CD14-positive monocyte (primary cell): ENCODE results near the gene RANBP1. TPM values are rescaled to one million over a fixed set of nuclear protein-coding genes. Genes with fewer than 3 reads are reported as not detected.
A peak's percentile ranks its signal among the peaks of the same experiment; 100 is the strongest.

Experiments used
- DNase-seq, 3 donors: peaks; one replicate each; pipeline ENCODE4 v3.0.0-alpha.2; 2011 to 2022
- H2AFZ ChIP-seq: 2 replicates; pipeline ENCODE4 v1.6.0; 2012; ENCODE audit warnings: mild to moderate bottlenecking, low read depth, low read length, inconsistent platforms; ENCODE audit not compliant: insufficient read depth, poor library complexity, severe bottlenecking
- H3K27ac ChIP-seq, 2 donors: 1 replicate in 1 of 2; 2 replicates in 1 of 2; pipeline ENCODE4 v1.5.1; 2012 to 2013; ENCODE audit warnings: low read length in 2 of 2, control low read depth in 1 of 2, inconsistent platforms in 1 of 2, low read depth in 1 of 2, mild to moderate bottlenecking in 1 of 2
- H3K27me3 ChIP-seq, 2 donors: one replicate each; pipeline versions ENCODE4 v1.6.0 to v1.6.1; 2011 to 2013; ENCODE audit warnings: low read length in 2 of 2; ENCODE audit not compliant: control insufficient read depth in 2 of 2, insufficient read depth in 2 of 2
- H3K36me3 ChIP-seq, 2 donors: replicated peaks in 1 of 2; 1 replicate in 1 of 2; 2 replicates in 1 of 2; pipeline versions ENCODE4 v1.5.1 to v1.6.1; 2012 to 2013; ENCODE audit warnings: low read length in 2 of 2, control low read depth in 1 of 2, inconsistent platforms in 1 of 2, mild to moderate bottlenecking in 1 of 2; ENCODE audit not compliant: insufficient read depth in 2 of 2, control insufficient read depth in 1 of 2
- H3K4me1 ChIP-seq, 2 donors: 1 replicate in 1 of 2; 2 replicates in 1 of 2; pipeline versions ENCODE4 v1.5.1 to v1.6.1; 2012 to 2013; ENCODE audit warnings: low read length in 2 of 2, control low read depth in 1 of 2, inconsistent platforms in 1 of 2, mild to moderate bottlenecking in 1 of 2, moderate library complexity in 1 of 2; ENCODE audit not compliant: insufficient read depth in 2 of 2, control insufficient read depth in 1 of 2
- H3K4me2 ChIP-seq: replicated peaks from 2 replicates; pipeline ENCODE3; 2012; ENCODE audit warnings: low read length, moderate library complexity, mild to moderate bottlenecking; ENCODE audit not compliant: poor library complexity, severe bottlenecking; ENCODE audit errors: extremely low read depth
- H3K4me3 ChIP-seq, 3 experiments: fragments of 200-600 bp in 1 of 3; sonication (generic) in 1 of 3; replicated peaks in 1 of 3; 1 replicate in 2 of 3; 2 replicates in 1 of 3; pipeline ENCODE4 v1.5.1; 2011 to 2013; ENCODE audit warnings: low read length in 3 of 3, mild to moderate bottlenecking in 3 of 3, control low read depth in 2 of 3, low read depth in 2 of 3, inconsistent platforms in 1 of 3, moderate library complexity in 1 of 3
- H3K79me2 ChIP-seq: 2 replicates; pipeline ENCODE4 v1.6.0; 2012; ENCODE audit warnings: mild to moderate bottlenecking, control low read depth, inconsistent platforms, low read length, moderate library complexity; ENCODE audit not compliant: insufficient read depth
- H3K9ac ChIP-seq: 2 replicates; pipeline ENCODE4 v1.6.0; 2017; ENCODE audit warnings: low read length, mild to moderate bottlenecking; ENCODE audit not compliant: insufficient read depth, poor library complexity, severe bottlenecking
- H3K9me3 ChIP-seq, 2 donors: replicated peaks in 1 of 2; 1 replicate in 1 of 2; 2 replicates in 1 of 2; pipeline versions ENCODE4 v1.5.1 to v1.6.1; 2012 to 2013; ENCODE audit warnings: low read length in 2 of 2, control low read depth in 1 of 2; ENCODE audit not compliant: control insufficient read depth in 1 of 2, insufficient read depth in 1 of 2
- H4K20me1 ChIP-seq: 2 replicates; pipeline ENCODE4 v1.6.0; 2012; ENCODE audit warnings: mild to moderate bottlenecking, low read length, control low read depth, moderate library complexity; ENCODE audit not compliant: insufficient read depth
- H3K27ac Mint-ChIP-seq, 7 donors: one replicate each; pipeline ENCODE4 v1.8.0; 2020; ENCODE audit warnings: mild to moderate bottlenecking in 7 of 7, mixed read lengths in 7 of 7, moderate library complexity in 6 of 7, inconsistent platforms in 2 of 7
- H3K27me3 Mint-ChIP-seq, 3 donors: one replicate each; pipeline ENCODE4 v1.8.0; 2021 to 2022; ENCODE audit warnings: low read depth in 3 of 3, mild to moderate bottlenecking in 3 of 3, mixed read lengths in 3 of 3, moderate library complexity in 3 of 3, inconsistent platforms in 1 of 3
- H3K36me3 Mint-ChIP-seq, 2 donors: one replicate each; pipeline ENCODE4 v1.8.0; 2020; ENCODE audit warnings: mixed read lengths in 2 of 2, inconsistent platforms in 1 of 2, mild to moderate bottlenecking in 1 of 2
- H3K4me1 Mint-ChIP-seq: one replicate; pipeline ENCODE4 v1.8.0; 2020; ENCODE audit warnings: mild to moderate bottlenecking, mixed read lengths
- H3K4me3 Mint-ChIP-seq, 2 donors: one replicate each; pipeline ENCODE4 v1.8.0; 2020; ENCODE audit warnings: mild to moderate bottlenecking in 2 of 2, mixed read lengths in 2 of 2, moderate library complexity in 1 of 2
- H3K9me3 Mint-ChIP-seq, 7 donors: one replicate each; pipeline ENCODE4 v1.8.0; 2020 to 2022; ENCODE audit warnings: mixed read lengths in 7 of 7, mild to moderate bottlenecking in 6 of 7, moderate library complexity in 6 of 7, inconsistent platforms in 2 of 7
- CTCF ChIP-seq: fragments of 200-600 bp; IDR thresholded peaks from one replicate; pipeline ENCODE4 v1.8.0; 2022; ENCODE audit warnings: antibody characterized with exemption, mild to moderate bottlenecking
- WGBS: methylation state at CpG from one replicate; pipeline ENCODE4 v1.1.5; 2013; ENCODE audit warnings: missing lambda C conversion rate; ENCODE audit not compliant: insufficient coverage; 5-methylcytosine and 5-hydroxymethylcytosine counted together
- intact Hi-C, 2 donors: fragments of 100-400 bp; cut with micrococcal nuclease; formaldehyde crosslinking; loops; one replicate each; pipeline versions ENCODE4 v1.15.0 to v1.15.1; 2023
- polyA plus RNA-seq, 3 donors: library from polyadenylated mRNA; depleted of rRNA in 1 of 3; unstranded in 2 of 3; stranded (reverse) in 1 of 3; fragments of 300-500 nt in 2 of 3; fragments of >200 nt in 1 of 3; fragmentation: Illumina TruSeq in 2 of 3; gene quantifications; 1 replicate in 2 of 3; 2 replicates in 1 of 3; pipeline ENCODE4 v1.2.3, GENCODE V29; 2012 to 2021

Gene RANBP1
- polyA plus RNA-seq, 3 donors: 45.0 to 52.3 (median 47.4) TPM

DNA sequence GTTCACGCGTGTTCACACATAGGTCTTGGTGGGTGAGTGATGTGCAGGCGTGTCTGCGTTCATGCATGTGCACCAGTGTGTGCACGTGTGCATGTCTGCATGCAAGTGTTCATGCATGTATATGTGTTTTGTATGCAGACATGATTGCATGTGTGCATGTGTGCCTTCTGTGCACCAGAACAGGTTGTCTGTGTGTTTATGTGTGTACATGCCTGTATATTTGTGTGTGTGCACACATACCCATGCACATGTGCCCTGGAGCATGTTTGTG lies 20.6 kb downstream of the RANBP1 start:
- no peak overlapping the region for H3K27ac ChIP-seq
- no peak overlapping the region for H3K9ac ChIP-seq
- Mint-ChIP-seq H3K27me3 (peaks cover 0 to 2% (median 0%) of the 10 kb centered on the region in 3 donors), H3K36me3 (peaks cover 9 to 12% of the 10 kb centered on the region in 2 donors), H3K27ac (no peak overlapping the region), H3K9me3 (no peaks in the 10 kb centered on the region), H3K4me3 (no peak overlapping the region), H3K4me1 (peaks cover 24% of the 10 kb centered on the region)
- H3K9me3 ChIP-seq: no peaks in the 10 kb centered on the region
- TF ChIP-seq CTCF: no peak
- H2AFZ ChIP-seq: no peak overlapping the region
- H3K4me2 ChIP-seq: no peak overlapping the region
- H3K79me2 ChIP-seq: peaks cover 29% of the 10 kb centered on the region
- H3K36me3 ChIP-seq: peaks cover 7 to 9% of the 10 kb centered on the region in 2 donors
- no peaks in the 10 kb centered on the region for H3K27me3 ChIP-seq
- peaks cover 74% of the 10 kb centered on the region for H4K20me1 ChIP-seq
- WGBS: 100% methylated on average over 5 of the region's 5 CpGs
- peaks cover 11 to 19% of the 10 kb centered on the region in 2 donors for H3K4me1 ChIP-seq
- DNase-seq: no peak
- intact Hi-C loops: no loop called here
- no peak overlapping the region for H3K4me3 ChIP-seq

DNA sequence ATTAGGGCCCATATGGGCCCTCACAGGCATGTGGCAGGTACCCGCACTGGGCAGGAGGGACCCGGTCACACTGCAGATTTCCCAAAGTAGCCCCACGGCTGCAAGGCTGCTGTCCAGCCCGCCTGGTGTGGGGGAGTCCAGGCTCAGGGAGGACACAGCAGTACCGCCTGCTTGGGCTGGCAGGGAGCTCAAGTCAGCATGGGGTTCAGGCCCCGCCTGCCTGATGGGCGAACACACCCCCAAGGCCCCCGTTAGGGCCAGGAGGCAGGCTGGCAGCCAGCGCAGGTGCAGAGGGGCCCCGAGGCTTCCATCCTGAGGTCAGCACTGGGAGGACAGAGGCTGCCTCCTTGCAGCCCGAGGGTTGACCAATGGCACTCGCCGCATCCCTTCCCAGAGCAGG lies 21.2 kb downstream of the RANBP1 start:
- peaks cover 7 to 9% of the 10 kb centered on the region in 2 donors for H3K36me3 ChIP-seq
- Mint-ChIP-seq H3K36me3 (peaks cover 9 to 12% of the 10 kb centered on the region in 2 donors), H3K9me3 (no peaks in the 10 kb centered on the region), H3K4me1 (peaks cover 24% of the 10 kb centered on the region), H3K27me3 (peaks cover 0 to 2% (median 0%) of the 10 kb centered on the region in 3 donors), H3K27ac (no peak overlapping the region), H3K4me3 (no peak overlapping the region)
- H3K27me3 ChIP-seq: no peaks in the 10 kb centered on the region
- no peak overlapping the region for H2AFZ ChIP-seq
- intact Hi-C loops: no loop called here
- no peak overlapping the region for H3K4me2 ChIP-seq
- peaks cover 74% of the 10 kb centered on the region for H4K20me1 ChIP-seq
- H3K4me1 ChIP-seq: peaks cover 10 to 17% of the 10 kb centered on the region in 2 donors
- H3K27ac ChIP-seq: no peak overlapping the region
- no peak overlapping the region for H3K4me3 ChIP-seq
- H3K79me2 ChIP-seq: peaks cover 26% of the 10 kb centered on the region
- peak overlapping the region; percentile 21 for H3K9ac ChIP-seq
- 93% methylated on average over 13 of the region's 13 CpGs for WGBS
- no peaks in the 10 kb centered on the region for H3K9me3 ChIP-seq
- DNase-seq: no peak
- TF ChIP-seq CTCF: no peak
